HUES64 (cell line): ENCODE measurements around the gene SUMO4.
"Not testable (repeated sequence)": the region's sequence is repeated elsewhere in the genome, so short reads cannot be mapped to it uniquely, and the experiment has no call there.

Experiments
- H3K27ac ChIP-seq: 2 replicates; pipeline ENCODE4 v1.7.0; 2013; ENCODE audit warnings: low read depth, low read length, inconsistent platforms
- H3K27me3 ChIP-seq: 2 replicates; pipeline ENCODE4 v1.6.1; 2013; ENCODE audit warnings: mild to moderate bottlenecking, low read length; ENCODE audit not compliant: insufficient read depth
- H3K36me3 ChIP-seq: 2 replicates; pipeline ENCODE4 v1.6.1; 2013; ENCODE audit warnings: mild to moderate bottlenecking, low read length; ENCODE audit not compliant: insufficient read depth
- H3K4me1 ChIP-seq: 2 replicates; pipeline ENCODE4 v1.6.1; 2013; ENCODE audit warnings: mild to moderate bottlenecking, low read length, moderate library complexity; ENCODE audit not compliant: insufficient read depth
- H3K4me3 ChIP-seq: 2 replicates; pipeline ENCODE4 v1.5.1; 2013; ENCODE audit warnings: mild to moderate bottlenecking, low read length, moderate library complexity
- H3K9ac ChIP-seq: 2 replicates; pipeline ENCODE4 v1.6.1; 2013; ENCODE audit warnings: mild to moderate bottlenecking, low read depth, low read length
- H3K9me3 ChIP-seq: 2 replicates; pipeline ENCODE4 v1.6.1; 2013; ENCODE audit warnings: low read depth, low read length; ENCODE audit not compliant: insufficient read depth
- whole genome bisulfite sequencing: fragments of 150-250, 120-280 bp; methylation state at CpG from one replicate; pipeline ENCODE4 v1.1.7; 2013; ENCODE audit warnings: missing lambda C conversion rate; 5-methylcytosine and 5-hydroxymethylcytosine counted together

The SUMO4 gene

GRCh38 chr6:149435919-149436586 is 36.0 kb downstream of the SUMO4 start:
- H3K36me3 ChIP-seq: no peaks in the 10 kb centered on the region
- no peaks in the 10 kb centered on the region for H3K9me3 ChIP-seq
- no peak overlapping the region for H3K4me3 ChIP-seq
- no peak overlapping the region for H3K9ac ChIP-seq
- H3K27me3 ChIP-seq: no peaks in the 10 kb centered on the region
- H3K4me1 ChIP-seq: no peaks in the 10 kb centered on the region
- 94% methylated on average over 13 of the region's 13 CpGs for WGBS
- H3K27ac ChIP-seq: no peak overlapping the region

GRCh38 chr6:149436647-149437046 is 36.6 kb downstream of the SUMO4 start:
- Histone ChIP-seq H3K36me3 (no peaks in the 10 kb centered on the region), H3K4me3 (no peak overlapping the region), H3K27me3 (no peaks in the 10 kb centered on the region), H3K4me1 (no peaks in the 10 kb centered on the region), H3K9ac (no peak overlapping the region), H3K9me3 (no peaks in the 10 kb centered on the region), H3K27ac (no peak overlapping the region)
- 94% methylated on average over 12 of the region's 12 CpGs for WGBS

GRCh38 chr6:149437212-149437611 is 37.1 kb downstream of the SUMO4 start:
- Histone ChIP-seq H3K4me3 (no peak overlapping the region), H3K27me3 (no peaks in the 10 kb centered on the region), H3K4me1 (no peaks in the 10 kb centered on the region), H3K36me3 (no peaks in the 10 kb centered on the region), H3K27ac (no peak overlapping the region), H3K9me3 (no peaks in the 10 kb centered on the region), H3K9ac (no peak overlapping the region)
- WGBS: 93% methylated on average over 3 of the region's 3 CpGs

GRCh38 chr6:149438855-149439254 is 38.8 kb downstream of the SUMO4 start:
- H3K27ac ChIP-seq: no peak overlapping the region
- no peaks in the 10 kb centered on the region for H3K27me3 ChIP-seq
- 89% methylated on average over 3 of the region's 3 CpGs for WGBS
- no peaks in the 10 kb centered on the region for H3K9me3 ChIP-seq
- H3K9ac ChIP-seq: no peak overlapping the region
- H3K4me1 ChIP-seq: no peaks in the 10 kb centered on the region
- H3K4me3 ChIP-seq: no peak overlapping the region
- no peaks in the 10 kb centered on the region for H3K36me3 ChIP-seq

- Histone ChIP-seq H3K27ac (no peak overlapping the region), H3K36me3 (no peaks in the 10 kb centered on the region), H3K4me1 (no peaks in the 10 kb centered on the region), H3K9ac (no peak overlapping the region), H3K4me3 (no peak overlapping the region), H3K9me3 (no peaks in the 10 kb centered on the region), H3K27me3 (no peaks in the 10 kb centered on the region)
- WGBS: 100% methylated on average over 1 of the region's 1 CpG
These were observed 39.6 kb downstream of the SUMO4 start for GRCh38 chr6:149439626-149440025.

GRCh38 chr6:149440735-149441671 is 40.9 kb downstream of the SUMO4 start:
- Histone ChIP-seq H3K27me3 (no peaks in the 10 kb centered on the region), H3K27ac (no peak overlapping the region), H3K9ac (no peak overlapping the region)

GRCh38 chr6:149441740-149442139 is 41.7 kb downstream of the SUMO4 start:
- Histone ChIP-seq H3K4me1 (no peaks in the 10 kb centered on the region), H3K27ac (no peak overlapping the region), H3K36me3 (no peaks in the 10 kb centered on the region), H3K9ac (no peak overlapping the region), H3K4me3 (no peak overlapping the region), H3K9me3 (no peaks in the 10 kb centered on the region), H3K27me3 (no peaks in the 10 kb centered on the region)
- 94% methylated on average over 9 of the region's 9 CpGs for WGBS

More at GRCh38 chr6:149440735-149441671, 40.9 kb downstream of the SUMO4 start:
- H3K4me1 ChIP-seq: no peaks in the 10 kb centered on the region
- no peak overlapping the region for H3K4me3 ChIP-seq
- H3K9me3 ChIP-seq: no peaks in the 10 kb centered on the region
- no peaks in the 10 kb centered on the region for H3K36me3 ChIP-seq
- 88% methylated on average over 16 of the region's 16 CpGs for WGBS

GRCh38 chr6:149443411-149444181 is 43.5 kb downstream of the SUMO4 start:
- H3K27me3 ChIP-seq: no peaks in the 10 kb centered on the region
- no peak overlapping the region for H3K27ac ChIP-seq
- H3K36me3 ChIP-seq: no peaks in the 10 kb centered on the region
- no peak overlapping the region for H3K4me3 ChIP-seq
- H3K9me3 ChIP-seq: no peaks in the 10 kb centered on the region
- no peaks in the 10 kb centered on the region for H3K4me1 ChIP-seq
- H3K9ac ChIP-seq: no peak overlapping the region
- WGBS: 89% methylated on average over 8 of the region's 8 CpGs

GRCh38 chr6:149444360-149445094 is 44.5 kb downstream of the SUMO4 start:
- not testable (repeated sequence) for H3K27me3 ChIP-seq, H3K4me1 ChIP-seq, H3K9me3 ChIP-seq, H3K9ac ChIP-seq, H3K36me3 ChIP-seq, H3K4me3 ChIP-seq, H3K27ac ChIP-seq
- WGBS: 91% methylated on average over 3 of the region's 3 CpGs

GRCh38 chr6:149445095-149445466 is 45.0 kb downstream of the SUMO4 start:
- no peak overlapping the region for H3K9ac ChIP-seq
- H3K27me3 ChIP-seq: peaks cover 11% of the 10 kb centered on the region
- no peaks in the 10 kb centered on the region for H3K36me3 ChIP-seq
- H3K9me3 ChIP-seq: no peaks in the 10 kb centered on the region
- H3K4me1 ChIP-seq: no peaks in the 10 kb centered on the region
- H3K27ac ChIP-seq: no peak overlapping the region
- 92% methylated on average over 6 of the region's 6 CpGs for WGBS
- H3K4me3 ChIP-seq: no peak overlapping the region
